Ishikawa (cell line): ENCODE measurements around the gene ZCCHC8.

Experiments
- CEBPB ChIP-seq: IDR thresholded peaks from 2 replicates; pipeline ENCODE4 v1.6.1; 2012
- CREB1 ChIP-seq: IDR thresholded peaks from 2 replicates; pipeline ENCODE4 v1.6.1; 2012; ENCODE audit warnings: low read depth
- EP300 ChIP-seq: IDR thresholded peaks from 2 replicates; pipeline ENCODE4 v1.6.1; 2012; ENCODE audit warnings: borderline replicate concordance
- RAD21 ChIP-seq: IDR thresholded peaks from 2 replicates; pipeline ENCODE4 v1.6.1; 2012; ENCODE audit warnings: low read depth
- TCF12 ChIP-seq: IDR thresholded peaks from 2 replicates; pipeline ENCODE4 v1.6.1; 2012; ENCODE audit warnings: low read depth
- YY1 ChIP-seq: IDR thresholded peaks from 2 replicates; pipeline ENCODE4 v1.6.1; 2012; ENCODE audit warnings: low read depth

- TF ChIP-seq RAD21 = no peak
- no peak for TF ChIP-seq EP300
- TF ChIP-seq CREB1 = no peak
- no peak for TF ChIP-seq TCF12
- no peak for TF ChIP-seq CEBPB
- TF ChIP-seq YY1 = no peak
Measured at GRCh38 chr12:122503783-122504590, 3.3 kb upstream of the ZCCHC8 start.
